Keratinocyte (primary cell): ENCODE data around the gene TH.

Experiments used
- CTCF ChIP-seq, 3 experiments: IDR thresholded peaks in 1 of 3; conservative IDR thresholded peaks in 1 of 3; optimal IDR thresholded peaks in 1 of 3; 2 replicates in 2 of 3; 3 replicates in 1 of 3; pipeline versions ENCODE3 to v1.5.1; 2011; ENCODE audit warnings: low read length in 3 of 3, mild to moderate bottlenecking in 3 of 3, moderate library complexity in 2 of 3, control low read depth in 1 of 3, inconsistent platforms in 1 of 3; ENCODE audit not compliant: insufficient read depth in 2 of 3; ENCODE audit errors: extremely low read depth in 1 of 3
- EZH2 ChIP-seq: IDR thresholded peaks from one replicate; pipeline ENCODE4 v1.6.1; 2012; ENCODE audit warnings: inconsistent platforms, mild to moderate bottlenecking, low read length, moderate library complexity

- TF ChIP-seq CTCF (optimal IDR thresholded peaks at IDR 0.05 in 1 of 3, IDR thresholded peaks at IDR 0.05 in 1 of 3, conservative IDR thresholded peaks at IDR 0.05 in 1 of 3; ENCODE audit: extremely low read depth in 1 of 3, insufficient read depth in 2 of 3, low read length in 3 of 3): no peak
- no peak for TF ChIP-seq EZH2
These were observed 7.9 kb upstream of the TH start for GRCh38 chr11:2179516-2179915.
